GM18498 (cell line): ENCODE measurements around the gene FOXI3.
"Not testable (repeated sequence)": the region's sequence is repeated elsewhere in the genome, so short reads cannot be mapped to it uniquely, and the experiment has no call there.

Experiments
- ATAC-seq: cut with Tn5 transposase; IDR thresholded peaks from one replicate; pipeline ENCODE4 v1.9.1; 2021; ENCODE audit warnings: mild to moderate bottlenecking, moderate library complexity; ENCODE audit not compliant: unreplicated experiment

FOXI3 gene

GRCh38 chr2:88442473-88442872 is 10.0 kb downstream of the FOXI3 start:
- no peak for ATAC-seq

- ATAC-seq: no peak
Observed at GRCh38 chr2:88442061-88442460, 10.4 kb downstream of the FOXI3 start.

- no peak for ATAC-seq
Observed at GRCh38 chr2:88437010-88437409, 15.5 kb downstream of the FOXI3 start.

GRCh38 chr2:88429929-88430328 is 22.6 kb downstream of the FOXI3 start:
- no peak for ATAC-seq

- ATAC-seq: no peak
Observed at GRCh38 chr2:88423733-88424132, 28.8 kb downstream of the FOXI3 start.

GRCh38 chr2:88419051-88419450 is 33.4 kb downstream of the FOXI3 start:
- not testable (repeated sequence) for ATAC-seq

GRCh38 chr2:88416016-88416663 is 36.4 kb downstream of the FOXI3 start:
- no peak for ATAC-seq

- ATAC-seq: not testable (repeated sequence)
Observed at GRCh38 chr2:88408870-88409269, 43.6 kb downstream of the FOXI3 start.

- ATAC-seq: no peak
Observed at GRCh38 chr2:88400037-88400767, 52.3 kb downstream of the FOXI3 start.

GRCh38 chr2:88398180-88398579 is 54.3 kb downstream of the FOXI3 start:
- no peak for ATAC-seq
